NCI-H146 treated with DMSO at 0.1 percent for 48 hours (cell line): ENCODE measurements around the gene SOWAHA.

Experiments used
- DNase-seq: peaks from one replicate; lab custom pipeline; 2025; ENCODE audit not compliant: unreplicated experiment; lab: John Stamatoyannopoulos, UW

Gene SOWAHA

DNA sequence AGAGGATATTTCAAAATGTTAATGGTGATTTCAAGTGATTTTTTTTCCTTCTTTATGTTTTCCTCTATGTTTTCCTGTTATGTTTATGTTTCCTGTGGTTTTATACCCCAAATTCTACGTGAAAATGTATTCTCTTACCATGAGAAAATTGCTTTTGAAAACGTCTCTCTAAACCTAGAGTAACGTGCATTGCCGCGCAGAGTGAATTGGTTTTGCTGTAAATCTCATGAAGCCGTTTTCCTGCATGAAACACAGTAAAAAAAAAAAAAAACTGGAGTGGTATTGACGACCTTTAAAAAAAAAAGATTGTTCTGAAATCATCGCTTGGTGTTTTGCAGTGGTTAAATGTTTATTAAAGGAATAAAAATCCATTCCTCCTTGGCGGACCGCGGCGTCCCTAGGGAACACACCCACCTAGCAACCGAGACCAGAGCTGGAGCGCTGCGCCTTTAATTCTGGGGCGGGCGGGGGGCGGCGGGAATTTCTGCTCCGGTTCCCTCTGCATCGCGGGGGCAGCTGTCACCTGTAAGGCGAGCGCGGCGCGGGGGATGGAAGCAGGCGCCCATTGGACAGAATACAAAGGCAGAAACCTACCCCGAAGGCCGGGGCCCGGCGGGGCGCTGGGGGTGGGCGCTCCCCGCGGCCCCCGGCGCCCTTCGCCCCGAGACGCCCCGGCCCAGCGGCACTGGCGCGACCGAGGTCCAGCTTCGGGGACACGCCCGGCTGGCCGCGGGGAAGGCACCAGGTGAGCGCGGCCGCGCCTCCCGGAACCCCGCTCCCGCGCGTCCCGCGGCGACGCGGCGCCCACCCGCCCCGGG, at the start of gene SOWAHA:
TSS of gene SOWAHA (plus strand) at position 522 of the 818 bp plus-strand sequence. CDS start 320 bp downstream, outside the sequence.
- DNase-seq = peak; percentile 61

DNA sequence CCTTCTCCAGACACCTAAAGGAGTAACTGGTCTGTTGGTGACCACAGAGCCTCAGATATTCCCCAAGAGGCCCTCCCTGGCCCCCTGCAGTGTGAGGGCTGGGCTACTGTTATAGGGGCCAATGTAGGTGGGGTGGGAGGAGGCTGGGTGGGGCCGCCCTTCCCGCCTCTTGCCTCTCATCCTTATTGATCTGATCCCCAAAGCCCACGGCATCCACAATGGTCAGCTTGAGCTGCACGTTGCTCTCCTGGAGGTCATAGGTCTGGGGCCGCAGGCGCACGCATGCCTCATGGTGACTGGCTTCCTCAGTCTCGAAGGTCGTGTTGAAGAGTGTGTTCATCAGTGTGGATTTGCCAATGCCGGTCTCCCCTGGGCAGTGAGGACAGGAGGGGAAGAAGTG, 49.1 kb upstream of the SOWAHA start:
- no peak for DNase-seq

DNA sequence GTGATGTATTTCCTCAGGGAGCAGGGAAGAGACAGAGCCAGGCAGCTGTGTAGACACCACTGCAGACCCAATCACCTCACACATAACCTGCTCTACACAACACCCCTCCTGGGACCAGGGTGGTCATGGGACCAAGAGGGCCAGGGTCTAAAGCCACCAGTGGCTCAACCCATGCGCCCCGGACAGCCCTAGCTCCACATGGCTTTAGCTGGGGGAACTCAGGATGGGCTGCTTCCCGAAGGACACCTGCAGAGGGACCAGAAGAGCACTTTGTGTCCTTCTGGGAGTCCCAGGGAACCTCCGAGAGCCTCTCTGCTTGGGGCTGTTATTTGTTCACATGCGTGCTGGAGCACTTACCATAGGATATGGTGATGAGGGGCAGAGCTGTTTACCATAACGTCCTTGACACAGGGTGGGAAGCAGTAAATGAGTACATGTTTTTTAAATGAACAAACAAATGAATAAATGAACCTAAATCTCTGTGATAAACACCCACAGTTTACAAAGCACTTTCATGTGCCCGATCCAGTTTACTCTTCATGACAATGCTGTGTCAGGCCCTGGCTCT, 48.3 kb upstream of the SOWAHA start:
- DNase-seq = no peak

DNA sequence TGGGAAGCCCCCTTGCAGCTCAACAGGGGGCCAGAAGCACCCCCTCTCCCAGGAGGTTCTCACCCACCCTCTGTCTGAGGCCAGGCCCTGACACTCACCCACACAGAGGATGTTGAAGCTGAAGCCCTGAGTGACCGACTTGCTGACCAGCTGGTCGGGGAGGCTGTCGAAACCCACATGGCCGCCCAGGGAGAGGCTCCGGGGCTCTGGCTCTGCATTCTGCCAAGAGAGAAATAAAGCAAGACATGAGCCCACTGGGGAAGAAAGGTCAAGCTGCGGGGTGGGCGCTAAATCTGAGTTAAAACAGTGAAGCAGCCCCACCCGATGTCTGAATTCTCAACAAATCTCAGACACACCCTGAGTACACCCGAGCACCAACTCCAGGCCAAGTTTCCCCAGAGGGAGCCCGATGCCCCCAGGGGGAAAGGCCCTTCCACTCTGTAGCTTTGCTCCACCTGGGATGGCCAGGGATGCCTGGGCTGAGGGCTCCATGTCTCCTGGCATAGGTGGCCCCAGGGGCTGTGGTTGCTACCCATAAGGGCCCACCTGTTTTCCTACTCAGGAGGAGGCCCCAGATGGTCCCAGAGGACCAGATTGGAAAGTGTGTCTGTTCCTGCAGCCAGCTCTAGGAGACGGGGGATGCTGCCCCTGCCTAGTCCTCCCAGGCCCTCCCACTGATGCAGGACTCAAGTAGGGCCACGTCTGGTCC, 47.6 kb upstream of the SOWAHA start:
- no peak for DNase-seq

DNA sequence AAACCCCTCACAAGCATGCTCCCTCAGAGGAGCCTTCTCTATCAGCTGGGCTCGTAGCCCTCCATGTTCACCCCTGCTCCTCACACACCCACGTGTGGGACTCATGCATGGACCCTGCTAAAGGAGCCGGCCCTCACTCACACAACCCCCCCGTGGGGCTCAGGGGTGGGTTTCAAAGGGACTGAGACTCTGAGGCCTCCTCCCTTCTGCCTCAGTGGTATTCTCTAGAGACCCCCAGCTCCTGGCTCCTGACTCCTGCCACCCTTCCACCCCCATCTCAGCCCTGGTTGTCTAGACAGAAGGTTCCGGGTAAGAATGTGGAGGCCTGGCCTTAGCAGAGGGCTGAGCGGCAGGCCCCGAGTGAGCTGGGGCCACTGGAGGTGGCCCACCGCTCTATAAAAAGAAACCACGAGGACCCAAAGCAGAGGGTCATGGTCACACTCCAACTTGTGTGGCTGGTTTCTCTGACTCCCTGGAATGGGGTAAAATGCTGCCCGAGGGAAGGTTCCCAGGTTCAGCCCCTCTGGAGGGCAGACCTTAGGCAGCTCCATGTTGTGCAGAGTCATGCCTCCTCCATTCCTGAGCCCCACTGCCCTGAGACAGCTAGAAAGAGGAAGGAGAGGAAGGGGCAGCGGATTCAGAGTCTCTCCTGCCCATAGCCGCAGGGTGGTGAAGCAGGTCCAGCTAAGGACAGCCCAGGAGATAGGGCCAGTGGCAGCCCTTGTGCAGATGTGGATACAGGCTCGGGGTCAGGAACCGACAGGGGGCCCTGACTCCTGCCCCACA, 46.9 kb upstream of the SOWAHA start:
- DNase-seq = no peak

DNA sequence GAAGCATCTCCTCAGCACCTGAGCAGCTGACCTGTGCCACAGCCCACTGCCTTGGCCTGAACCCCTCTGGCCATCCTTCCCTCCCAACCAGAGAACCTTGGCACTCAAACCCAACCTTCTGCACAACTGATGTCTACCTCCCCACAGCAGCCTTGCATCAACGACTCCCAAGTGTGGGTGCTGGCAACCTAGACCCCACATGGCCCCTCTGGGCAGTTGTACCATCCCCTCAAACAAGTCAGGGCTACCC, 46.4 kb upstream of the SOWAHA start:
- DNase-seq = no peak

DNA sequence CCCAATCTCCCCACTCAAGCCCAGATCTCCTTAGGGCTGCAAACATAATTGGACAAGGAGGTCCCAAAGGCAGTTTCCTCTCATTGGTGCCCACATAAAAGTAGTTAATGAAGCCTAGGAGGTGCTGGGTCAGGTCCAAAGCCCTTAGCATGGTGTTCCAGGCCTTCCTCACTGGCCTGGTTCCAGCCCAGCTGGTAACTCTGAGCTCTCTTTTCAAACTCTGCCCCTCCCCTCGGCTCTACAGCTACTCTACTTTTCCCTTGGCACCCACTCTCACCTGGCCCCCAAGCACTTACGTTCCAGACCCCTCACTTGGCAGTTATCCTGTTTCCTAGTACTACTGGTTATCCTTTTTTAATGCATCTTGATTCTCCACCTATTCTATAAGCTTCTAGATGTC, 46.0 kb upstream of the SOWAHA start:
- no peak for DNase-seq

DNA sequence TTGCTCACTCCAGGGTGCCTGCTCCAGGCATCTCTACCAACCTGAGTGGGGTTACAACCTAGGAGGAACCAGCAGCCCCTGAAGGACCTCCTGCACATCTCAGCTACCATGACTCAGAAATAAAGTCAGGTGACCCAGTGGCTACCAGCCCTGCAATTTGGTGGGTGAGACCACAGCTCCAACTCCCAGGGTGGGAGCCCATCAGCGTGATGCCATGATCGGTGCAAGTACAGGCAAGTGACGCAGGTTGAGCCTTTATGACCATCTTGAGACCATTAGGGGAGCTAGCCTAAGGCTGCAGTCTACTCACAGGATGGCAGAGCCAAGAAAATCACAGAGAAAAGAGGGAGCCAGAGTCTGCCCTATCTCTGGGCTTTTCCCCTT, 44.6 kb upstream of the SOWAHA start:
- DNase-seq = no peak

DNA sequence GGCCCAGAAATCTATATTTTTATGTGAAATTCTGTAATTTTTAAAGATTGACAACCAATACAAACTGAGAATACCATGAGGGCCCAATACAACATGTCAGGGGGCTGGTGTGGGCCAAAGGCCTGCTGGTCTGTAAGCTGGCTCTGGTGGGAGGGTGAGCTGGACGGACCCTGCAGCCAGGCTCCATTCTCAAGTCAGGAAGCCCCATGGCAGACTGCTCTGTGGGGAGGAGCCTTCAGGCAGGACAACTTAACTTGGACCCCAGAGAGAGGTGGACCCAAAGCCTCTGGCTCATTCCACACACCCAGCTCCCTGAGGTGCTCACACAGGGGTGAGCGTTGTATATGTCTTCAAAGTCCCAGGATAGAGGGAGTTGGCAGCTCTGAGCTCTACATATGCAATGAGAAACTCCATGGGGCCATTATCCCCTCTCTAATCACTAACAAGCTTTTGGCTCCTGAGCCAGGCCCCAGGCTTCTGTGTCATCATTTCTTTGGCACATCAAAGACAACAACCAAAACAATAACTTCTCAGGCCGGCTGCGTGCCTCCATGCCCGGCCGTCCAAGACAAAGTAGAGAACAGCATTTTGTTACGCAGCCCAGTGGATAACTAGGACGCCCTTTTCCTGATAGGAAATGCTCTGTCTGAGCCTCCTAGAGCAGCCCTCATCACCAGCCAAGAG, 42.5 kb upstream of the SOWAHA start:
- no peak for DNase-seq

DNA sequence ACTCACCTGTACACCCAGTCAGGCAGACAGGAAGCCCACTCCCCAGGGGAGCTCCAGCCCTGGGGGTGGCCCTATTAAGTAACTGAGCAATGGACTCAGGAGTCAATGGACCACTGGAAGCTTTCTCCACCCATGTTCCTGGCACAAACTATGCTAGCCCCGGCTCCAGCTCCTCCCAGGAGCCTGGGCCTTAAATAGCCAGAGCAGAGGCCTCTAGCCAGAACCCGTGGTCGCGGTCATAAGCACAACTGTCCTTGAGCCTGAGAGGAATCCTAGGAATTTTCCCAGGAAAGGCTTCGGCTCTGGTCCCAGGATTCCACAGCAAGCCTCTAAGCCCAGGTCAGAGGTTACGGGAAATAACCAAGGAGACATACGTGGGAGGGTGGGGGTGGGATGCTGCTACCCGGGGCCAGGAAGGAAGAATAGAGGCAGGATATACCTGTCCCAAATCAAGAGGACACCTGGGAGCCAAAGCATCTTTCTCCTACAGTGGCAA, 41.6 kb upstream of the SOWAHA start:
- DNase-seq = no peak

DNA sequence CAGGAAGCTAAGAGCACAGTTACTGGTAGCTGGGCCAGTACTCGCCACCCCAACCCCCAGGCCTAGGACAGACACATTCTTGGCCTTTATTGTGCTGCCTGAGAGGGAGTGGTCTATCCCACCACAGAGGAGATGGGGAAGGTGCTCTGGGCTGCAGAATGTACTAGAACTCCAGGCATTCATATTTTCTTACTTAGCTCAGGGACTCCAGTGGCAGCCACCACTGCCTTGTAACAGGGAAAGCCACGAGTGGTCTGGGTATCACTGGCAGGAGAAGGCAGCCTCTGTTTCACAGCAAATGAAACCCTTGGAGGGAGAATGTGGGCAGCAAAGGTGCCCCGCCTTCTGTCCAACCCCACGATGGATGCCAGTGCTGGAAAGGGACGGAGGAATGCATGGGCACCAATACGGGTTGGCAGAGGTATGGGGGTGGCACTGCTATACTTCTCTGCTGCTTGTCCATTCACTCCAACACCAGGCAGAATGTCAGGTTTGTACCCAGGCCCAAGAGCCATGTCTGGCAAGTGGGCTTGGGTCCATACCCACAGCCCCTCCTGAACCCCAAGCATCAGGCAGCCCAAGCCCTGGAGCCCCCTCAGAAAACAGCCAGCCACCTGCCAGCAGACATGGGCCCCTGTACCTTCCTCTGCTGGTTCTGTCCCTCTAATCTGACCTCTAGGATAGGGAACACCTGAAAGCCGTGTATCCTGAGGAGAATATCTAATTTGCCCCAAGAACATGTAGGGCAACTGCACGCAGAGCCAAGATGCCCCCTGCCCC, 40.6 kb upstream of the SOWAHA start:
- DNase-seq = no peak

DNA sequence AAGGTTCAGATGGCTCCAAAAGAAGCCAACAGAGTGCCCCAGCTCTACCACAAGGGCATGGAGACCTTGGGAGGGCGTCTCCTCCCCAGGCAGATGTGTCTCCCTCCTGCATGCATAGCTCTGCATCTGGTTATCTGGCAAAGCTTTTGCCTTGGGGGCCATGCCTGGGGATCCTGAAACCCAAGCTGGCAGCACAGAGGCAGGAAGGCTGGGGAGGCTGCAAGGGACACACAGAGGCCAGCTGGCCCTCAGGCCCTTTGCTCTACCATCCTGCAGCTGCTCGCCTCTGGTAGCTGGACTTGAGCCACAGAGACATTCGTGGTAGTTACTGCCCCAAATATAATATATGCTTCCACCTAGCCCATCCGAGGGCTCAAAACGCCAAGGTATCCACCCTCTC, 40.0 kb upstream of the SOWAHA start:
- no peak for DNase-seq

DNA sequence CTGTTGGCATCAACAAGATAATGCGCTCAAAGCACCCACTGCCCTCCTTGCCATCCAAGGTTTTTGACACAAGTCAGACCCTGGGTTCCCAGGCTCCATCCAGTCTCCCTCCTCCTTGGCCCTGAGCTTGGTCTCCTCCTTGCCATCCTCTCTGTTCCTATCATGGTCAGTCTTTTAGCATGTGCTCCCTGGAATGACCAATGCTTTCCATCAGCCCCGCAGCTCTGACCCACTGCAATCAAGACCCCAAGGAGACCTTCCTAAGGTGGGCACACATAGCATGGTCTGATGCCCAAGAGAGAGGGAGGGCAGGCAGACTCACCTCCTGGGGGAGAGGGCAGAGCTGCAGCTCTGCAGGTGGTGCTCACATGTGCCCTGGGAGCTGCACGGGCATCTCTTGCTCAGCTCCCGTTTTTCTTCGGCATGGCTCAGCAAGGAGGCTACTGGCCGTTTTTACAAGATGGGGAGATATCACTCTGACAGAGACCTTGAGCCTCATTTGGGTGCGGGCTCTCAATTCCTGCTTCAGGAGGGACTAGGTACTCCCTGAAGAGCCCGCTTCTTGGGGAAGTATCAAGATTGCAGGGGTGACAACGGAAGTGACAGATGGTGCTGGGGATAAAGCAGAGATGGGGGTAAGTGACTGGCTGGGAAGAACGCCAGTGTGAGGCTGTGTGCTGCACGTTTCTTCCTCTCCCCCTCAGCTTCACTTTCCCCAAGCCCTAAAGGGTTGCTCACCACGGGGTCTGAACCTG, 39.3 kb upstream of the SOWAHA start:
- no peak for DNase-seq

DNA sequence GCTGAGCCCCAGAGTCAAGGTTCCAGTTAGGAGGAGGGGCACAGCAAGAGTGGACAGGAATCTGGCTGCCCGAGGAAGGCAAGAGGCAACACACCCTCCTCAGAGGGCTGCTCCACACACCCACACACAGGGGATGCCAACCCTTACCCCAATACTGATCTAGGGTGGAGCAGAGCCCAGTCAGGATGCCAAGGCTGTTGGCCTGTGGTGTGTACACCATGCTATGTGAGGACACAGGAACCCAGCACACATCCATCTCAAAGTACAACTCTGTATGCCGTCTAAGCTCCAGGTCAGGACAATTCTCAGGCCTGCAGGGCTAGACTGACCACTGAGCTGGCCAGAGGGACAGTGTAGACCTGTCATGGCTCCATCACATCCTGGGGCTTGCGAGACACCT, 38.7 kb upstream of the SOWAHA start:
- DNase-seq = no peak

DNA sequence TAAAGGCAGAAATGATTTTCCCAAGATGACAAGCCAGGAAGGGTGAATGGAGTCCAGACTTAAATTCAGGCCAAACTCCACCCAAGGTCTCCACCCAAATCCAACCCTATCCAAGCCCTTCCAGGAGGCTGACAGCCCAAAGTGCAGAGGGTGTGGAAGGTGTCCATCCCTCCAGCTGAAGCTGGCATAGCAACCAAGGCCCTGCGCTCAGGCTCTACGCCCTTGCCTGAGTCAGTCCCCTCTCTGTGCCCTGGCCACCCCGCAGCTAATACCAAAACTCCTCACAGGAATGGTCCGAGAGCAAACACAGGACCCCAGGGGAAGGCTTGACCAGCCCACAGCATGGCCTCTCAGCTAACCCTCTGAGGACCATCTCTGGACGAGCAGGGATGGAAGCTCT, 38.2 kb upstream of the SOWAHA start:
- no peak for DNase-seq

DNA sequence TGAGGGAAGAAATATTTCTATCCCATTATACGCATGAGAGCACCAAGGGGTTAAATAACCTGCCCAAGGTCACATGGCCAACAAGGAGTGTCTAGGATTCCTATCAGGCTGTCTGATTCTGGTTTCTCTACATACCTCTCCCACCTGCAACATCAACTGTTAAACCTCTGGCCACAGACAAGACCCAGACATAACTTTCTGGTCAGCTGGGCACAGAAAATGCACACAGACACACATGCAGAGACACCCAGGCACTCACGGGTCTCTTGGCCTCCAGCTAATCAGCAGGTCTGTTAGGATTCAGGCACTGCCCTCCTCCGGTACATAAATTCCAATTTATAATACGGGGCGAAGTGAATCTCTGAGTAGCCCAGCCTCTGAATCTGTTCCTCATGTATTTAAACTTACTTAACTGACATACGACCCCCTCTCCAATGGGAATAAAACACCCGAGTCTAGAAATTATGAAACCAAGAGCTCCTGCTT, 37.6 kb upstream of the SOWAHA start:
- DNase-seq = no peak

DNA sequence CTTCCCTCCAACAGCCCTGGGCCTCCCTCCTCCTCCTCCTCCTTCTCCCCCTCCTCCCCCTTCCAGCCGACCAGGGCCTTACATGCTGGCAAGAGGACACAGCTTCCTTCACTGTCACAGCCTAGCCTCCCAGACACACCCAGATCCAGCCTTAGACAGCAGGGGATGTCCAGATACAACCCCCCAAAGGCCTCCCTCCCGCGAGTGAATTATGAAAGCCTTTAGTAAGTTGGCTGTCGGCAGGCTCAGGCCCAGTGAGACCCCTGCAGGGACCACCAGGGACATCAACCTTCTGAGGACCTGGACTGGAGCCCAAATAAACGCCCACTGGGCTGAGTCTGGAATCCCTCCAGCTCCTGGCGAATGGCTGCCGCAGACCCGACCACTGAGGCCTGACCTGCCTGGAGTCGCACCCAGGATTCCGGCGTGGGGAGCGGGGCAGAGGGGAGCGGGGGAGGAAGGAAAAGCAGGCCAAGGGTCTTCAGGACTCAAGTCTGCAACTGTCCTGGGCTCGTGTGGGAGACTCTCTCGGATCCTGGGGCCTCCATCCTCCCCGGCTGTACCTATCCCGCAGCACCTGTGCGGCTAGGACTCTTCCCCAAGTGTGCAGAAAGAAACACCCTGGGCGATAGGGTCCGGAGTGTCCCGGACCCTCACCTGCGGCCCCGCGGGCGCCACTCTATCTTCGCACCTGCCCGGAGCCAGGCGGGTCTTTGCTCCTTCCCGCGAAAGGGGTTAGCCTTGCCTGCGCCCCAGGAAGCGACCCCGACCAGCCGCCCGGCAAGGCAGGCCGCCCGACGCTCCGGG, 36.8 kb upstream of the SOWAHA start:
- DNase-seq = no peak

DNA sequence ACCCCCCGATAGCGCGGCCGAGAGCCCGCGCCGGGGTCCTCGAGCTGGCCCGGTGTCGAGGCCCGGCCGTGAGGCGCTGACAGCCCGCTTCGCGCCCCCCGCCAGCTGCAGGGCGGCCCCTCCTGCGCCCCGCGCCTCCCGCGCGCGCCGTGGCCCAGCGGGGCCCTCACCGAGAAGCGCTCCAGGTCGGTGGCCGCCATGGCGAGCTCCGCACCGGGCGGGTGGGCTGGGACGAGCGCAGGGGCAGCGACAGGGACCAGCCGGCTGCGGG, 36.2 kb upstream of the SOWAHA start:
- DNase-seq = no peak
